ENCODE data around the gene TIGD4. TPM values are rescaled to one million over a fixed set of nuclear protein-coding genes. Genes with fewer than 3 reads are reported as not detected.
A peak's percentile ranks its signal among the peaks of the same experiment; 100 is the strongest.

Gene TIGD4
- total and polyA plus RNA-seq, 5 donors: 0.07 to 0.37 (median 0.17) TPM

- H3K27me3 ChIP-seq (ENCODE audit: control insufficient read depth, insufficient read depth): no peaks in the 10 kb centered on the region
- H3K9me3 ChIP-seq (ENCODE audit: control insufficient read depth, low read length): no peaks in the 10 kb centered on the region
- DNase-seq: no peak
- no peaks in the 10 kb centered on the region for H3K4me1 ChIP-seq (ENCODE audit: control insufficient read depth, insufficient read depth, low read length)
- 82% methylated on average over 3 of the region's 3 CpGs for WGBS
- H3K27ac ChIP-seq (ENCODE audit: low read length): no peak overlapping the region
- no peak for ATAC-seq
- H3K4me3 ChIP-seq (ENCODE audit: low read length): no peak overlapping the region
- intact Hi-C loops (cut with DNase I): no loop called here
These were observed 27.8 kb upstream of the TIGD4 start for GRCh38 chr4:152807294-152807829.

GRCh38 chr4:152806501-152807125, 27.1 kb upstream of the TIGD4 start:
- no peak for ATAC-seq
- Histone ChIP-seq H3K4me3 (ENCODE audit: low read length) (no peak overlapping the region), H3K9me3 (ENCODE audit: control insufficient read depth, low read length) (no peaks in the 10 kb centered on the region), H3K4me1 (ENCODE audit: control insufficient read depth, insufficient read depth, low read length) (no peaks in the 10 kb centered on the region), H3K27ac (ENCODE audit: low read length) (no peak overlapping the region), H3K27me3 (ENCODE audit: control insufficient read depth, insufficient read depth) (no peaks in the 10 kb centered on the region)
- no peak for DNase-seq
- WGBS: 87% methylated on average over 3 of the region's 3 CpGs
- intact Hi-C loops (cut with DNase I): no loop called here

DNA sequence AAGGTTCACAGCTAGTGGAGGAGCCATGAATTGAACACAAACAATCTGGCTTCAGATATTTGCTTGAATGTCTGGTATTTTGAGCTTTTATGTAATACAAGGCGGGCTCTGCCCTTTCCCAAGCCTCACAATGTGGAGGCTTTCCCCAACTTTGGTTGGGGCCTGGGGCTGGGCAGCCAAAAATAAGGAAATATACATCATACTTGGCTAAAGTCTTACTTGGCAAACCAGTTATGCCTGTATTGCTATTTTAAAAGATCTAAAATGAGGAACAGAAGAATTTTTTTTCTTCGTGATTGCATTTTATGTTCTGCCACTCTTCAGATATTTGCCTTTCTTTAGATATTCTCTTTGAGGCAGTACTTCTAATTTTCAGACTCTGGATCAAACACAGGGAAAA, 26.3 kb upstream of the TIGD4 start:
- H3K4me1 ChIP-seq (ENCODE audit: control insufficient read depth, insufficient read depth, low read length): no peaks in the 10 kb centered on the region
- H3K27ac ChIP-seq (ENCODE audit: low read length): no peak overlapping the region
- no peak for DNase-seq
- H3K9me3 ChIP-seq (ENCODE audit: control insufficient read depth, low read length): no peaks in the 10 kb centered on the region
- intact Hi-C loops (cut with DNase I): no loop called here
- ATAC-seq: no peak
- WGBS: 72% methylated on average over 2 of the region's 2 CpGs
- no peak overlapping the region for H3K4me3 ChIP-seq (ENCODE audit: low read length)
- no peaks in the 10 kb centered on the region for H3K27me3 ChIP-seq (ENCODE audit: control insufficient read depth, insufficient read depth)

GRCh38 chr4:152805071-152805650, 25.6 kb upstream of the TIGD4 start:
- Histone ChIP-seq H3K4me1 (ENCODE audit: control insufficient read depth, insufficient read depth, low read length) (no peaks in the 10 kb centered on the region), H3K27ac (ENCODE audit: low read length) (no peak overlapping the region), H3K27me3 (ENCODE audit: control insufficient read depth, insufficient read depth) (no peaks in the 10 kb centered on the region), H3K4me3 (ENCODE audit: low read length) (no peak overlapping the region), H3K9me3 (ENCODE audit: control insufficient read depth, low read length) (no peaks in the 10 kb centered on the region)
- WGBS: 97% methylated on average over 2 of the region's 2 CpGs
- ATAC-seq (no peak), DNase-seq (no peak)
- intact Hi-C loops (cut with DNase I): no loop called here

DNA sequence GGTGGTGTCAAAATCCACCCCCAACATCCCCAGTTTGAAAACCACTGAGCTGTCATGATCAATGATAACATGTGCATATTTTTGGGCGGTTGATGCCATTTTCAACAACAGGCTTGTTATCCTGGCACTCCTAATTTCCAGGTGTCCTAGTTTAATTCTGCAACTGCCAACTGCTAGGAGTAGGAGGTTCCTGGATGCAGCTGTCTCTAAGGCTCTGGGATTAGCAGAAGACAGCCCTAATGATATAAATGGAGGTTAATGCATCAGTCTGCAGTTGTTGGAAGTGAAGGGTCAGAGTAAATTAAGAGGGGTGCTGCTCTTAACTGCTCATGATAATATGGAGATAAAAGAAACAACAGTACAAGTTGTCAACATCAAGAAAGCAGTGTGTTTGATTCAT, 24.0 kb upstream of the TIGD4 start:
- intact Hi-C loops (cut with DNase I): no loop called here
- no peaks in the 10 kb centered on the region for H3K27me3 ChIP-seq (ENCODE audit: control insufficient read depth, insufficient read depth)
- DNase-seq: no peak

DNA sequence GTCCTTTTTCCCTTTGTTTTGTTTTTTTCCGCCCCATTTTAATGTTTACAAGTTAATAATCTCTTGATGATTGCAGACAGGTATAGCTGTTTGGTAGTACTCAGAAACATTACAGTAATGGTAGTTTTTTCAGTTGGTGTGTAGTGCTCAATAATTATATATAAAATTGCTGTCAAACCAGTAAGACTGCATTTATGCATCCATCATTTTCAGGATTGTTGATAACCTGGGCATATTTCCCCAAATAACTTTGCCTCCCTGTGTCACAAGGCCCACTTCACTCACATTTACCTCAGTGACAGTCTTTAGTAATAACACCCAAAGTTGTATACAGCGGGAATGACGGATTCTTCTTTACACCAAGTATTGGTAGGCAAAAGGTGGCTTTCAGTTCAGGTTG, 16.4 kb upstream of the TIGD4 start:
- ATAC-seq: no peak
- Histone ChIP-seq H3K4me3 (ENCODE audit: low read length) (no peak overlapping the region), H3K27ac (ENCODE audit: low read length) (no peak overlapping the region), H3K9me3 (ENCODE audit: control insufficient read depth, low read length) (no peaks in the 10 kb centered on the region), H3K27me3 (ENCODE audit: control insufficient read depth, insufficient read depth) (no peaks in the 10 kb centered on the region), H3K4me1 (ENCODE audit: control insufficient read depth, insufficient read depth, low read length) (no peaks in the 10 kb centered on the region)
- no peak for DNase-seq
- intact Hi-C loops (cut with DNase I): no loop called here
- WGBS: 99% methylated on average over 3 of the region's 3 CpGs

More for the DNA sequence above, 24.0 kb upstream of the TIGD4 start:
- no peaks in the 10 kb centered on the region for H3K9me3 ChIP-seq (ENCODE audit: control insufficient read depth, low read length)
- no peaks in the 10 kb centered on the region for H3K4me1 ChIP-seq (ENCODE audit: control insufficient read depth, insufficient read depth, low read length)
- WGBS: 94% methylated on average over 1 of the region's 1 CpG
- H3K4me3 ChIP-seq (ENCODE audit: low read length): no peak overlapping the region
- H3K27ac ChIP-seq (ENCODE audit: low read length): no peak overlapping the region
- no peak for ATAC-seq

GRCh38 chr4:152786627-152787026, 7.1 kb upstream of the TIGD4 start:
- no peak overlapping the region for H3K27ac ChIP-seq (ENCODE audit: low read length)
- H3K4me1 ChIP-seq (ENCODE audit: control insufficient read depth, insufficient read depth, low read length): peaks cover 3% of the 10 kb centered on the region
- WGBS: 99% methylated on average over 1 of the region's 1 CpG

GRCh38 chr4:152785639-152786615, 6.4 kb upstream of the TIGD4 start:
- no peak for DNase-seq
- Histone ChIP-seq H3K4me1 (ENCODE audit: control insufficient read depth, insufficient read depth, low read length) (peaks cover 3% of the 10 kb centered on the region), H3K27me3 (ENCODE audit: control insufficient read depth, insufficient read depth) (no peaks in the 10 kb centered on the region), H3K9me3 (ENCODE audit: control insufficient read depth, low read length) (no peaks in the 10 kb centered on the region), H3K4me3 (ENCODE audit: low read length) (no peak overlapping the region), H3K27ac (ENCODE audit: low read length) (no peak overlapping the region)
- no peak for ATAC-seq
- WGBS: 67% methylated on average over 3 of the region's 3 CpGs
- intact Hi-C loops (cut with DNase I): no loop called here

More at GRCh38 chr4:152786627-152787026, 7.1 kb upstream of the TIGD4 start:
- H3K9me3 ChIP-seq (ENCODE audit: control insufficient read depth, low read length): no peaks in the 10 kb centered on the region
- H3K27me3 ChIP-seq (ENCODE audit: control insufficient read depth, insufficient read depth): no peaks in the 10 kb centered on the region
- intact Hi-C loops (cut with DNase I): no loop called here
- no peak overlapping the region for H3K4me3 ChIP-seq (ENCODE audit: low read length)
- no peak for DNase-seq
- no peak for ATAC-seq

DNA sequence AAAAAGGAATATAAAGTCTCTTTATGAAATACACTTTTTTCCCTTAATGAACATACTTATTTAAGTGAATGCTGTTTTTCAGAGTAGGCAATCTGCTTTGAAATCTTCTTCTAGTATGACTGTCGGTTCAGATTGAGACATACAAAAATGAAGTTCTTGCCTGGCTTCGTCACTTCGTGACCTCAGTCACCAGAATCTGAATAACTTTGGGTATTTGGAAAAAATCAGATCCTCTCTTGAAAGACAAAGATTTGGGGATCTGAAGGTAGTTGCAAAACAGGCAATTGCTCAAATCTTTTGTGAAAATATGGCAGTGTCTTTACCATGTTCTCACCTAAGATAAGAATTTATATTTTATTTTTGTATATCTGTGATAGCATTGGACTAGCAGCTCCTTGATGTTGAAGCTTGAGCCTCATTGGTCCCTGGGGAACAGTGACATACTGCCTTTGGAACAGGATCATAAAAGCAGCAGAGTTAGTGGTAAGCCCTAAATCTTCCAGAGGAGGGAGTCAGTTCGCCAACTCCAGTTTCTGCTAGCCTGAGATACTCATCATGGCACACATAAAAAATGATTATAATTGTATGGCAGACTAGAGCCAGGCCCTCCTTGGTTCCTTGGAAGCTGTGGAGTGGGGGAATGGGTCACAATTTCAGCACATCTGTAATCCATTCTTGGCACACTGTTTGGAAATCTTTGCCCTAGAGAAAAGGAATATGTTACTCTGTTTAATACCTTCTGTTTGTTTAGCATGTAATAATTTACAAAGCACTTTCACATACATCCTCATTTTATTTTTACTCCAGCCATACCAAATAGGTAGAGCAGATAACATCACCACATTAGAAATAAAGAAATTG, 5.2 kb upstream of the TIGD4 start:
- Histone ChIP-seq H3K4me3 (ENCODE audit: low read length) (no peak overlapping the region), H3K4me1 (ENCODE audit: control insufficient read depth, insufficient read depth, low read length) (peaks cover 3% of the 10 kb centered on the region), H3K27me3 (ENCODE audit: control insufficient read depth, insufficient read depth) (no peaks in the 10 kb centered on the region), H3K27ac (ENCODE audit: low read length) (no peak overlapping the region), H3K9me3 (ENCODE audit: control insufficient read depth, low read length) (no peaks in the 10 kb centered on the region)
- DNase-seq (no peak), ATAC-seq (no peak)
- 84% methylated on average over 4 of the region's 4 CpGs for WGBS
- intact Hi-C loops (cut with DNase I): no loop called here

GRCh38 chr4:152780267-152780778, 793 bp upstream of the TIGD4 start:
- peak in 1 of 2 donors; percentile 48 for ATAC-seq
- Histone ChIP-seq H3K4me1 (ENCODE audit: control insufficient read depth, insufficient read depth, low read length) (peaks cover 3% of the 10 kb centered on the region), H3K4me3 (ENCODE audit: low read length) (peak overlapping the region; percentile 73), H3K27ac (ENCODE audit: low read length) (peak overlapping the region; percentile 80), H3K9me3 (ENCODE audit: control insufficient read depth, low read length) (no peaks in the 10 kb centered on the region), H3K27me3 (ENCODE audit: control insufficient read depth, insufficient read depth) (no peaks in the 10 kb centered on the region)
- intact Hi-C loops (cut with DNase I): no loop called here
- WGBS: 1% methylated on average over 14 of the region's 14 CpGs
- DNase-seq: no peak

Measured in right cardiac atrium (tissue), 5 donors.